ENCODE measurements around the gene PPIP5K2. TPM values are rescaled to one million over a fixed set of nuclear protein-coding genes. Genes with fewer than 3 reads are reported as not detected.

PPIP5K2 gene
- polyA plus RNA-seq, 1 donor from 2014 or later: 153 TPM

GRCh38 chr5:103216137-103216536 is 96.0 kb downstream of the PPIP5K2 start:
- H3F3A ChIP-seq (ENCODE audit: insufficient read depth, low read length, poor library complexity, severe bottlenecking): no peaks in the 10 kb centered on the region
- no peak overlapping the region for H3K4me3 ChIP-seq (ENCODE audit: low read length)
- H3K9ac ChIP-seq (ENCODE audit: low read length): no peak overlapping the region
- no peaks in the 10 kb centered on the region for H3K27me3 ChIP-seq (ENCODE audit: insufficient read depth, low read depth, low read length)
- no peaks in the 10 kb centered on the region for H3K9me2 ChIP-seq (ENCODE audit: insufficient read depth, low read length)
- no peak overlapping the region for H3K27ac ChIP-seq (ENCODE audit: low read length)
- H4K20me1 ChIP-seq (ENCODE audit: insufficient read depth): no peaks in the 10 kb centered on the region
- H3K9me3 ChIP-seq (ENCODE audit: low read length): no peaks in the 10 kb centered on the region
- H2AFZ ChIP-seq (ENCODE audit: low read depth, low read length): no peak overlapping the region
- no peaks in the 10 kb centered on the region for H3K36me3 ChIP-seq (ENCODE audit: insufficient read depth, low read length)
- no peak overlapping the region for H3K4me2 ChIP-seq (ENCODE audit: low read length)
- TF ChIP-seq, protein P1, sequence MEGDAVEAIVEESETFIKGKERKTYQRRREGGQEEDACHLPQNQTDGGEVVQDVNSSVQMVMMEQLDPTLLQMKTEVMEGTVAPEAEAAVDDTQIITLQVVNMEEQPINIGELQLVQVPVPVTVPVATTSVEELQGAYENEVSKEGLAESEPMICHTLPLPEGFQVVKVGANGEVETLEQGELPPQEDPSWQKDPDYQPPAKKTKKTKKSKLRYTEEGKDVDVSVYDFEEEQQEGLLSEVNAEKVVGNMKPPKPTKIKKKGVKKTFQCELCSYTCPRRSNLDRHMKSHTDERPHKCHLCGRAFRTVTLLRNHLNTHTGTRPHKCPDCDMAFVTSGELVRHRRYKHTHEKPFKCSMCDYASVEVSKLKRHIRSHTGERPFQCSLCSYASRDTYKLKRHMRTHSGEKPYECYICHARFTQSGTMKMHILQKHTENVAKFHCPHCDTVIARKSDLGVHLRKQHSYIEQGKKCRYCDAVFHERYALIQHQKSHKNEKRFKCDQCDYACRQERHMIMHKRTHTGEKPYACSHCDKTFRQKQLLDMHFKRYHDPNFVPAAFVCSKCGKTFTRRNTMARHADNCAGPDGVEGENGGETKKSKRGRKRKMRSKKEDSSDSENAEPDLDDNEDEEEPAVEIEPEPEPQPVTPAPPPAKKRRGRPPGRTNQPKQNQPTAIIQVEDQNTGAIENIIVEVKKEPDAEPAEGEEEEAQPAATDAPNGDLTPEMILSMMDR (IDR thresholded peaks at IDR 0.05; ENCODE audit: poor library complexity, severe bottlenecking): no peak
- TF ChIP-seq TAF1 (IDR thresholded peaks at IDR 0.05; ENCODE audit: low read depth): no peak
- TF ChIP-seq EP300 (conservative IDR thresholded peaks at IDR 0.05; ENCODE audit: poor library complexity, severe bottlenecking): no peak
- TF ChIP-seq POLR2AphosphoS5 (IDR thresholded peaks at IDR 0.05): no peak
- TF ChIP-seq SMC3 (conservative IDR thresholded peaks at IDR 0.05; ENCODE audit: poor library complexity): no peak
- TF ChIP-seq MXI1 (conservative IDR thresholded peaks at IDR 0.05; ENCODE audit: poor library complexity, severe bottlenecking): no peak
- no peaks in the 10 kb centered on the region for H3K79me2 ChIP-seq (replicated peaks; ENCODE audit: insufficient read depth, low read length)

GRCh38 chr5:103216697-103217096 is 96.6 kb downstream of the PPIP5K2 start:
- no peak overlapping the region for H2AFZ ChIP-seq (ENCODE audit: low read depth, low read length)

More at GRCh38 chr5:103216697-103217096, 96.6 kb downstream of the PPIP5K2 start:
- Histone ChIP-seq H4K20me1 (ENCODE audit: insufficient read depth) (no peaks in the 10 kb centered on the region), H3K4me3 (ENCODE audit: low read length) (no peak overlapping the region), H3K27me3 (ENCODE audit: insufficient read depth, low read depth, low read length) (no peaks in the 10 kb centered on the region), H3K9me2 (ENCODE audit: insufficient read depth, low read length) (no peaks in the 10 kb centered on the region), H3K79me2 (replicated peaks; ENCODE audit: insufficient read depth, low read length) (no peaks in the 10 kb centered on the region), H3K27ac (ENCODE audit: low read length) (no peak overlapping the region), H3K4me2 (ENCODE audit: low read length) (no peak overlapping the region), H3K9ac (ENCODE audit: low read length) (no peak overlapping the region), H3K36me3 (ENCODE audit: insufficient read depth, low read length) (no peaks in the 10 kb centered on the region), H3F3A (ENCODE audit: insufficient read depth, low read length, poor library complexity, severe bottlenecking) (no peaks in the 10 kb centered on the region), H3K9me3 (ENCODE audit: low read length) (no peaks in the 10 kb centered on the region)
- TF ChIP-seq TAF1 (IDR thresholded peaks at IDR 0.05; ENCODE audit: low read depth) (no peak), EZH2 (IDR thresholded peaks at IDR 0.05; ENCODE audit: borderline replicate concordance, insufficient read depth, low read length, poor library complexity, severe bottlenecking) (no peak), EP300 (conservative IDR thresholded peaks at IDR 0.05; ENCODE audit: poor library complexity, severe bottlenecking) (no peak), SMC3 (conservative IDR thresholded peaks at IDR 0.05; ENCODE audit: poor library complexity) (no peak), RAD21 (conservative IDR thresholded peaks at IDR 0.05) (no peak), POLR2AphosphoS5 (IDR thresholded peaks at IDR 0.05) (no peak), MXI1 (conservative IDR thresholded peaks at IDR 0.05; ENCODE audit: poor library complexity, severe bottlenecking) (no peak)
- TF ChIP-seq, protein P2, sequence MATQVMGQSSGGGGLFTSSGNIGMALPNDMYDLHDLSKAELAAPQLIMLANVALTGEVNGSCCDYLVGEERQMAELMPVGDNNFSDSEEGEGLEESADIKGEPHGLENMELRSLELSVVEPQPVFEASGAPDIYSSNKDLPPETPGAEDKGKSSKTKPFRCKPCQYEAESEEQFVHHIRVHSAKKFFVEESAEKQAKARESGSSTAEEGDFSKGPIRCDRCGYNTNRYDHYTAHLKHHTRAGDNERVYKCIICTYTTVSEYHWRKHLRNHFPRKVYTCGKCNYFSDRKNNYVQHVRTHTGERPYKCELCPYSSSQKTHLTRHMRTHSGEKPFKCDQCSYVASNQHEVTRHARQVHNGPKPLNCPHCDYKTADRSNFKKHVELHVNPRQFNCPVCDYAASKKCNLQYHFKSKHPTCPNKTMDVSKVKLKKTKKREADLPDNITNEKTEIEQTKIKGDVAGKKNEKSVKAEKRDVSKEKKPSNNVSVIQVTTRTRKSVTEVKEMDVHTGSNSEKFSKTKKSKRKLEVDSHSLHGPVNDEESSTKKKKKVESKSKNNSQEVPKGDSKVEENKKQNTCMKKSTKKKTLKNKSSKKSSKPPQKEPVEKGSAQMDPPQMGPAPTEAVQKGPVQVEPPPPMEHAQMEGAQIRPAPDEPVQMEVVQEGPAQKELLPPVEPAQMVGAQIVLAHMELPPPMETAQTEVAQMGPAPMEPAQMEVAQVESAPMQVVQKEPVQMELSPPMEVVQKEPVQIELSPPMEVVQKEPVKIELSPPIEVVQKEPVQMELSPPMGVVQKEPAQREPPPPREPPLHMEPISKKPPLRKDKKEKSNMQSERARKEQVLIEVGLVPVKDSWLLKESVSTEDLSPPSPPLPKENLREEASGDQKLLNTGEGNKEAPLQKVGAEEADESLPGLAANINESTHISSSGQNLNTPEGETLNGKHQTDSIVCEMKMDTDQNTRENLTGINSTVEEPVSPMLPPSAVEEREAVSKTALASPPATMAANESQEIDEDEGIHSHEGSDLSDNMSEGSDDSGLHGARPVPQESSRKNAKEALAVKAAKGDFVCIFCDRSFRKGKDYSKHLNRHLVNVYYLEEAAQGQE (IDR thresholded peaks at IDR 0.05; ENCODE audit: borderline replicate concordance): no peak
- TF ChIP-seq, protein P1 (IDR thresholded peaks at IDR 0.05; ENCODE audit: poor library complexity, severe bottlenecking): no peak
